ENCODE results near the gene TNNI3. TPM values are rescaled to one million over a fixed set of nuclear protein-coding genes. Genes with fewer than 3 reads are reported as not detected.
A peak's percentile ranks its signal among the peaks of the same experiment; 100 is the strongest.

The TNNI3 gene
- total and polyA plus RNA-seq, 9 of the 15 experiments (the other 6 are each of a cell fraction or from before 2014, with no cell fraction given): 4.7 to 158 (median 42.0) TPM

- TF ChIP-seq HNRNPUL1 (IDR thresholded peaks at IDR 0.05; ENCODE audit: low read length) (no peak), DEAF1 (CRISPR knock-in tag; IDR thresholded peaks at IDR 0.05) (no peak), SIX5 (IDR thresholded peaks at IDR 0.05; ENCODE audit: borderline replicate concordance in 1 of 2, insufficient read depth in 1 of 2, low read depth in 1 of 2, low read length in 2 of 2) (peak; percentile 90 to 95), NFE2L1 (tag; IDR thresholded peaks at IDR 0.05; ENCODE audit: borderline replicate concordance, low read depth) (no peak), E4F1 (CRISPR knock-in tag; IDR thresholded peaks at IDR 0.05; ENCODE audit: borderline replicate concordance) (0 out of 2 replicates have a peak, but pooled peaks have one; percentile 41), NFIX (CRISPR knock-in tag; IDR thresholded peaks at IDR 0.05; ENCODE audit: low read depth) (no peak), HEY1 (CRISPR knock-in tag; IDR thresholded peaks at IDR 0.05; ENCODE audit: borderline replicate concordance) (no peak), FOXO4 (CRISPR knock-in tag; IDR thresholded peaks at IDR 0.05) (no peak), GATA2 (CRISPR knock-in tag; IDR thresholded peaks at IDR 0.05) (no peak), CEBPG (CRISPR knock-in tag; IDR thresholded peaks at IDR 0.05) (no peak), CEBPG (tag; conservative IDR thresholded peaks at IDR 0.05 in 1 of 2, IDR thresholded peaks at IDR 0.05 in 1 of 2) (no peak), ARNT (IDR thresholded peaks at IDR 0.05) (no peak; a peak in 1 of 4 replicates), FIP1L1 (IDR thresholded peaks at IDR 0.05; ENCODE audit: low read depth, low read length, poor library complexity, severe bottlenecking) (peak; percentile 43)
- TF ChIP-seq, protein P1, sequence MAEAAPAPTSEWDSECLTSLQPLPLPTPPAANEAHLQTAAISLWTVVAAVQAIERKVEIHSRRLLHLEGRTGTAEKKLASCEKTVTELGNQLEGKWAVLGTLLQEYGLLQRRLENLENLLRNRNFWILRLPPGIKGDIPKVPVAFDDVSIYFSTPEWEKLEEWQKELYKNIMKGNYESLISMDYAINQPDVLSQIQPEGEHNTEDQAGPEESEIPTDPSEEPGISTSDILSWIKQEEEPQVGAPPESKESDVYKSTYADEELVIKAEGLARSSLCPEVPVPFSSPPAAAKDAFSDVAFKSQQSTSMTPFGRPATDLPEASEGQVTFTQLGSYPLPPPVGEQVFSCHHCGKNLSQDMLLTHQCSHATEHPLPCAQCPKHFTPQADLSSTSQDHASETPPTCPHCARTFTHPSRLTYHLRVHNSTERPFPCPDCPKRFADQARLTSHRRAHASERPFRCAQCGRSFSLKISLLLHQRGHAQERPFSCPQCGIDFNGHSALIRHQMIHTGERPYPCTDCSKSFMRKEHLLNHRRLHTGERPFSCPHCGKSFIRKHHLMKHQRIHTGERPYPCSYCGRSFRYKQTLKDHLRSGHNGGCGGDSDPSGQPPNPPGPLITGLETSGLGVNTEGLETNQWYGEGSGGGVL (CRISPR knock-in tag; IDR thresholded peaks at IDR 0.05): no peak
- TF ChIP-seq, protein P2, sequence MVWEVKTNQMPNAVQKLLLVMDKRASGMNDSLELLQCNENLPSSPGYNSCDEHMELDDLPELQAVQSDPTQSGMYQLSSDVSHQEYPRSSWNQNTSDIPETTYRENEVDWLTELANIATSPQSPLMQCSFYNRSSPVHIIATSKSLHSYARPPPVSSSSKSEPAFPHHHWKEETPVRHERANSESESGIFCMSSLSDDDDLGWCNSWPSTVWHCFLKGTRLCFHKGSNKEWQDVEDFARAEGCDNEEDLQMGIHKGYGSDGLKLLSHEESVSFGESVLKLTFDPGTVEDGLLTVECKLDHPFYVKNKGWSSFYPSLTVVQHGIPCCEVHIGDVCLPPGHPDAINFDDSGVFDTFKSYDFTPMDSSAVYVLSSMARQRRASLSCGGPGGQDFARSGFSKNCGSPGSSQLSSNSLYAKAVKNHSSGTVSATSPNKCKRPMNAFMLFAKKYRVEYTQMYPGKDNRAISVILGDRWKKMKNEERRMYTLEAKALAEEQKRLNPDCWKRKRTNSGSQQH (CRISPR knock-in tag; IDR thresholded peaks at IDR 0.05): no peak
- TF ChIP-seq, protein P3, sequence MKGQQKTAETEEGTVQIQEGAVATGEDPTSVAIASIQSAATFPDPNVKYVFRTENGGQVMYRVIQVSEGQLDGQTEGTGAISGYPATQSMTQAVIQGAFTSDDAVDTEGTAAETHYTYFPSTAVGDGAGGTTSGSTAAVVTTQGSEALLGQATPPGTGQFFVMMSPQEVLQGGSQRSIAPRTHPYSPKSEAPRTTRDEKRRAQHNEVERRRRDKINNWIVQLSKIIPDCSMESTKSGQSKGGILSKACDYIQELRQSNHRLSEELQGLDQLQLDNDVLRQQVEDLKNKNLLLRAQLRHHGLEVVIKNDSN (CRISPR knock-in tag; IDR thresholded peaks at IDR 0.05): no peak
Measured at GRCh38 chr19:55165952-55166529, 8.5 kb upstream of the TNNI3 start (continued).
